A673 (cell line): ENCODE results near the gene WFDC12. TPM values are rescaled to one million over a fixed set of nuclear protein-coding genes. Genes with fewer than 3 reads are reported as not detected.

Source experiments
- BruUV-seq: library from RNA; stranded (reverse); fragments of 400-500 nt; replicated peaks from 2 replicates; lab custom pipeline; 2021; lab: Mats Ljungman, UMichigan
- CTCF ChIA-PET: fragments of 300-600 bp; sonication (Branson Sonifier 250); formaldehyde crosslinking; loops from one replicate; lab custom pipeline; 2022; ENCODE audit warnings: antibody characterized with exemption; lab: Charles Lee
- POLR2A ChIA-PET: fragments of 300-600 bp; sonication (Branson Sonifier 250); formaldehyde crosslinking; loops from one replicate; lab custom pipeline; 2022; ENCODE audit warnings: antibody characterized with exemption; ENCODE audit not compliant: low non-redundant PET; lab: Charles Lee
- DNase-seq: peaks from one replicate; pipeline ENCODE4 v3.0.0-alpha.2; 2015; ENCODE audit warnings: low spot score
- H3K27ac ChIP-seq: fragments of 200-600 bp; sonication (generic); 2 replicates; pipeline ENCODE4 v1.5.1; 2016; ENCODE audit warnings: mixed run types, low read depth, mild to moderate bottlenecking, mixed read lengths, antibody characterized with exemption, low read length; ENCODE audit not compliant: poor library complexity, severe bottlenecking
- H3K27me3 ChIP-seq: fragments of 200-600 bp; sonication (generic); replicated peaks from 2 replicates; pipeline ENCODE4 v1.6.1; 2017; ENCODE audit warnings: mixed run types, low read depth, mild to moderate bottlenecking, mixed read lengths, antibody characterized with exemption, low read length; ENCODE audit not compliant: insufficient read depth, poor library complexity
- H3K36me3 ChIP-seq: fragments of 200-600 bp; sonication (generic); 2 replicates; pipeline ENCODE4 v1.6.1; 2016; ENCODE audit warnings: mixed run types, mild to moderate bottlenecking, mixed read lengths, antibody characterized with exemption, low read length; ENCODE audit not compliant: insufficient read depth, poor library complexity, severe bottlenecking
- H3K4me1 ChIP-seq: fragments of 200-600 bp; sonication (generic); 2 replicates; pipeline ENCODE4 v1.6.1; 2017; ENCODE audit warnings: mixed run types, mild to moderate bottlenecking, mixed read lengths, antibody characterized with exemption, low read length; ENCODE audit not compliant: insufficient read depth, poor library complexity, severe bottlenecking
- H3K4me3 ChIP-seq: fragments of 200-600 bp; sonication (generic); 2 replicates; pipeline ENCODE4 v1.5.1; 2016; ENCODE audit warnings: low read depth, mixed run types, mild to moderate bottlenecking, mixed read lengths, low read length; ENCODE audit not compliant: poor library complexity, severe bottlenecking
- H3K9me3 ChIP-seq: fragments of 200-600 bp; sonication (generic); 2 replicates; pipeline ENCODE4 v1.6.1; 2016; ENCODE audit warnings: mixed run types, low read depth, mild to moderate bottlenecking, mixed read lengths, antibody characterized with exemption, low read length; ENCODE audit not compliant: poor library complexity, severe bottlenecking
- CTCF ChIP-seq: fragments of 300-800, 200-600 bp; sonication (generic); conservative IDR thresholded peaks from 2 replicates; pipeline ENCODE4 v1.5.1; 2017; ENCODE audit warnings: low read depth, mild to moderate bottlenecking, antibody characterized with exemption, low read length, moderate library complexity, mixed read lengths
- EZH2 ChIP-seq: fragments of 200-600 bp; sonication (generic); IDR thresholded peaks from 2 replicates; pipeline ENCODE4 v1.6.1; 2017; ENCODE audit warnings: borderline replicate concordance, low read depth, mild to moderate bottlenecking, mixed read lengths, antibody characterized with exemption, low read length; ENCODE audit not compliant: poor library complexity, severe bottlenecking
- intact Hi-C: fragments of 100-400 bp; cut with micrococcal nuclease; formaldehyde crosslinking; loops from one replicate; pipeline ENCODE4 v1.10.0; 2022; ENCODE audit not compliant: unreplicated experiment
- total RNA-seq: library from RNA; stranded (reverse); gene quantifications from 2 replicates; pipeline ENCODE4 v1.2.3, GENCODE V29; 2021

The WFDC12 gene
- total RNA-seq, 1 experiment from 2014 or later, result not detected

GRCh38 chr20:45117581-45117980 is 6.7 kb downstream of the WFDC12 start:
- CTCF ChIA-PET, result interaction anchor here (0.6 to 1.1 kb wide), 3 partner anchors 12 to 106 kb away, joined by 3 read pairs; no protein-coding TSS in a partner anchor
- Histone ChIP-seq H3K27ac (no peak overlapping the region), H3K4me3 (no peak overlapping the region), H3K36me3 (no peaks in the 10 kb centered on the region), H3K4me1 (no peaks in the 10 kb centered on the region), H3K27me3 (peaks cover 6% of the 10 kb centered on the region), H3K9me3 (no peaks in the 10 kb centered on the region)
- BruUV-seq, result no TSS peak
- intact Hi-C loops, result no loop called here
- POLR2A ChIA-PET, result no interaction called here
- TF ChIP-seq CTCF (no peak), EZH2 (no peak)
- no peak for DNase-seq

- no peak overlapping the region for H3K27ac ChIP-seq
- H3K4me3 ChIP-seq, result no peak overlapping the region
- POLR2A ChIA-PET, result interaction anchor here (0.6 kb wide), 1 partner anchor 172 kb away, joined by 3 read pairs; no protein-coding TSS in a partner anchor
- intact Hi-C loops, result no loop called here
- no peak for DNase-seq
- H3K9me3 ChIP-seq, result no peaks in the 10 kb centered on the region
- TF ChIP-seq EZH2, result no peak
- TF ChIP-seq CTCF, result no peak
- CTCF ChIA-PET, result interaction anchor here (0.6 to 1.0 kb wide), 2 partner anchors 11 to 20 kb away, joined by 3 read pairs; no protein-coding TSS in a partner anchor
- H3K4me1 ChIP-seq, result no peaks in the 10 kb centered on the region
- no TSS peak for BruUV-seq
- no peaks in the 10 kb centered on the region for H3K36me3 ChIP-seq
- H3K27me3 ChIP-seq, result peaks cover 6% of the 10 kb centered on the region
Observed at GRCh38 chr20:45115829-45116228, 8.4 kb downstream of the WFDC12 start.

GRCh38 chr20:45115386-45115774 is 8.9 kb downstream of the WFDC12 start:
- intact Hi-C loops, result no loop called here
- Histone ChIP-seq H3K4me1 (no peaks in the 10 kb centered on the region), H3K27me3 (peaks cover 6% of the 10 kb centered on the region), H3K9me3 (no peaks in the 10 kb centered on the region), H3K36me3 (no peaks in the 10 kb centered on the region), H3K4me3 (no peak overlapping the region), H3K27ac (no peak overlapping the region)
- ChIA-PET CTCF (interaction anchor here (0.6 to 1.0 kb wide), 2 partner anchors 10 to 19 kb away, joined by 3 read pairs; no protein-coding TSS in a partner anchor), POLR2A (interaction anchor here (0.6 kb wide), 1 partner anchor 172 kb away, joined by 3 read pairs; no protein-coding TSS in a partner anchor)
- BruUV-seq, result no TSS peak
- DNase-seq, result no peak
- TF ChIP-seq EZH2 (no peak), CTCF (no peak)
